Ishikawa (cell line): Measurements from ENCODE around the gene TMEM62.
A peak's percentile ranks its signal among the peaks of the same experiment; 100 is the strongest.

Source experiments
- CEBPB ChIP-seq: IDR thresholded peaks from 2 replicates; pipeline ENCODE4 v1.6.1; 2012
- CREB1 ChIP-seq: IDR thresholded peaks from 2 replicates; pipeline ENCODE4 v1.6.1; 2012; ENCODE audit warnings: low read depth
- EGR1 ChIP-seq: IDR thresholded peaks from 2 replicates; pipeline ENCODE4 v1.6.1; 2012
- EP300 ChIP-seq: IDR thresholded peaks from 2 replicates; pipeline ENCODE4 v1.6.1; 2012; ENCODE audit warnings: borderline replicate concordance
- FOXM1 ChIP-seq: IDR thresholded peaks from 2 replicates; pipeline ENCODE4 v1.6.1; 2012; ENCODE audit warnings: low read depth, borderline replicate concordance
- MAX ChIP-seq: IDR thresholded peaks from 2 replicates; pipeline ENCODE4 v1.6.1; 2012
- NFIC ChIP-seq: IDR thresholded peaks from 2 replicates; pipeline ENCODE4 v1.6.1; 2012
- RAD21 ChIP-seq: IDR thresholded peaks from 2 replicates; pipeline ENCODE4 v1.6.1; 2012; ENCODE audit warnings: low read depth
- REST ChIP-seq: IDR thresholded peaks from 2 replicates; pipeline ENCODE4 v1.6.1; 2012; ENCODE audit warnings: low read depth, mild to moderate bottlenecking
- TAF1 ChIP-seq: IDR thresholded peaks from 2 replicates; pipeline ENCODE4 v1.6.1; 2012; ENCODE audit warnings: low read depth, mild to moderate bottlenecking
- TCF12 ChIP-seq: IDR thresholded peaks from 2 replicates; pipeline ENCODE4 v1.6.1; 2012; ENCODE audit warnings: low read depth
- TEAD4 ChIP-seq: IDR thresholded peaks from 2 replicates; pipeline ENCODE4 v1.6.1; 2012
- USF1 ChIP-seq: IDR thresholded peaks from 2 replicates; pipeline ENCODE4 v1.6.1; 2012
- YY1 ChIP-seq: IDR thresholded peaks from 2 replicates; pipeline ENCODE4 v1.6.1; 2012; ENCODE audit warnings: low read depth
- ZBTB7A ChIP-seq: IDR thresholded peaks from 2 replicates; pipeline ENCODE4 v1.6.1; 2012; ENCODE audit warnings: low read depth

TMEM62 gene

GRCh38 chr15:43105077-43105736 is 28.2 kb upstream of the TMEM62 start:
- TF ChIP-seq EGR1 (no peak), MAX (no peak), CEBPB (no peak), NFIC (no peak), TCF12 (no peak), CREB1 (no peak), TAF1 (no peak)

GRCh38 chr15:43105778-43106485 is 27.5 kb upstream of the TMEM62 start, which contains the start of gene UBR1:
Gene UBR1 (minus strand): TSS chr15:43106038. CDS start chr15:43106022, 16 bp downstream.
- TF ChIP-seq TCF12 (peak; percentile 53; the same call in 1 of the 2 replicates), NFIC (no peak), ZBTB7A (peak; percentile 94), TAF1 (peak; percentile 86), REST (no peak), EP300 (no peak), EGR1 (no peak), USF1 (no peak), FOXM1 (no peak), YY1 (peak; percentile 90), CREB1 (peak; percentile 75), RAD21 (no peak), MAX (peak; percentile 43; the same call in 1 of the 2 replicates), CEBPB (no peak)

GRCh38 chr15:43106486-43106829 is 26.9 kb upstream of the TMEM62 start:
- TF ChIP-seq YY1 (no peak), NFIC (no peak), TEAD4 (no peak), RAD21 (no peak), FOXM1 (no peak), CREB1 (no peak), ZBTB7A (no peak), EP300 (no peak), USF1 (no peak), EGR1 (no peak), TCF12 (no peak), MAX (no peak), REST (no peak)

- TF ChIP-seq RAD21: no peak
- TF ChIP-seq USF1: no peak
- no peak for TF ChIP-seq TAF1
- no peak for TF ChIP-seq EP300
- no peak for TF ChIP-seq FOXM1
- TF ChIP-seq TEAD4: no peak
- TF ChIP-seq REST: no peak
- TF ChIP-seq TCF12: no peak
- TF ChIP-seq NFIC: no peak
- no peak for TF ChIP-seq CEBPB
- TF ChIP-seq EGR1: no peak
- TF ChIP-seq CREB1: no peak
- no peak for TF ChIP-seq YY1
Measured at GRCh38 chr15:43107751-43108150, 25.6 kb upstream of the TMEM62 start.
